SU-DHL-6 (cell line): ENCODE measurements around the gene CAV1.

Experiments
- H2AFZ ChIP-seq: fragments of 200-600 bp; sonication (generic); 2 replicates; pipeline ENCODE4 v1.6.1; 2014; ENCODE audit warnings: low read depth, mild to moderate bottlenecking, moderate library complexity, mixed read lengths, antibody characterized with exemption, low read length; ENCODE audit not compliant: severe bottlenecking
- H3F3A ChIP-seq: fragments of 200-600 bp; shearing (Covaris generic); 2 replicates; pipeline ENCODE4 v1.6.0; 2016; ENCODE audit warnings: antibody characterized with exemption, mild to moderate bottlenecking; ENCODE audit not compliant: insufficient read depth
- H3K27ac ChIP-seq: fragments of 200-600 bp; sonication (generic); 2 replicates; pipeline ENCODE4 v1.5.1; 2016; ENCODE audit warnings: low read depth, mild to moderate bottlenecking, low read length, moderate library complexity, mixed read lengths
- H3K27me3 ChIP-seq: fragments of 200-600 bp; sonication (generic), shearing (Covaris generic); 2 replicates; pipeline ENCODE4 v1.6.0; 2014; ENCODE audit warnings: mild to moderate bottlenecking, low read length
- H3K36me3 ChIP-seq: fragments of 200-600 bp; sonication (generic); 2 replicates; pipeline ENCODE4 v1.6.1; 2014; ENCODE audit warnings: mild to moderate bottlenecking, low read length, mixed read lengths
- H3K4me2 ChIP-seq: fragments of 300-600, 200-600 bp; shearing (Covaris generic), sonication (generic); 2 replicates; pipeline ENCODE4 v1.6.0; 2014; ENCODE audit warnings: low read length, low read depth, mild to moderate bottlenecking; ENCODE audit not compliant: poor library complexity, severe bottlenecking
- H3K4me3 ChIP-seq: fragments of 200-600 bp; sonication (generic); 2 replicates; pipeline ENCODE4 v1.5.1; 2014; ENCODE audit warnings: antibody characterized with exemption, low read length, mild to moderate bottlenecking, mixed read lengths; ENCODE audit not compliant: insufficient read depth, poor library complexity, severe bottlenecking
- H3K79me2 ChIP-seq: fragments of 200-600 bp; sonication (generic); 2 replicates; pipeline ENCODE4 v1.6.1; 2014; ENCODE audit warnings: mild to moderate bottlenecking, low read length, moderate library complexity; ENCODE audit not compliant: insufficient read depth
- H3K9ac ChIP-seq: fragments of 200-600 bp; sonication (generic); 2 replicates; pipeline ENCODE4 v1.7.0; 2014; ENCODE audit warnings: mild to moderate bottlenecking, low read length
- H3K9me2 ChIP-seq: fragments of 200-600 bp; sonication (generic); replicated peaks from 2 replicates; pipeline ENCODE4 v1.6.1; 2014; ENCODE audit warnings: low read length; ENCODE audit not compliant: insufficient read depth
- H3K9me3 ChIP-seq: fragments of 200-600 bp; sonication (generic); 2 replicates; pipeline ENCODE4 v1.6.1; 2014; ENCODE audit warnings: low read length, mixed read lengths; ENCODE audit not compliant: insufficient read depth
- H4K20me1 ChIP-seq: fragments of 200-600 bp; sonication (generic); 2 replicates; pipeline ENCODE4 v1.6.1; 2014; ENCODE audit warnings: low read depth, mild to moderate bottlenecking, antibody characterized with exemption, low read length, moderate library complexity, mixed read lengths
- EZH2phosphoT487 ChIP-seq: fragments of 200-600 bp; sonication (generic), shearing (Covaris generic); conservative IDR thresholded peaks from 2 replicates; pipeline ENCODE4 v1.6.1; 2018; ENCODE audit warnings: mild to moderate bottlenecking, antibody characterized with exemption, low read length, moderate library complexity, mixed read lengths
- TF ChIP-seq, protein P1 (sequence below): fragments of 200-600 bp; sonication (generic); IDR thresholded peaks from one replicate; pipeline ENCODE4 v1.5.1; 2017; ENCODE audit warnings: antibody characterized with exemption, mild to moderate bottlenecking, low read length, moderate library complexity; ENCODE audit not compliant: insufficient read depth, poor library complexity, severe bottlenecking

CAV1 gene

DNA sequence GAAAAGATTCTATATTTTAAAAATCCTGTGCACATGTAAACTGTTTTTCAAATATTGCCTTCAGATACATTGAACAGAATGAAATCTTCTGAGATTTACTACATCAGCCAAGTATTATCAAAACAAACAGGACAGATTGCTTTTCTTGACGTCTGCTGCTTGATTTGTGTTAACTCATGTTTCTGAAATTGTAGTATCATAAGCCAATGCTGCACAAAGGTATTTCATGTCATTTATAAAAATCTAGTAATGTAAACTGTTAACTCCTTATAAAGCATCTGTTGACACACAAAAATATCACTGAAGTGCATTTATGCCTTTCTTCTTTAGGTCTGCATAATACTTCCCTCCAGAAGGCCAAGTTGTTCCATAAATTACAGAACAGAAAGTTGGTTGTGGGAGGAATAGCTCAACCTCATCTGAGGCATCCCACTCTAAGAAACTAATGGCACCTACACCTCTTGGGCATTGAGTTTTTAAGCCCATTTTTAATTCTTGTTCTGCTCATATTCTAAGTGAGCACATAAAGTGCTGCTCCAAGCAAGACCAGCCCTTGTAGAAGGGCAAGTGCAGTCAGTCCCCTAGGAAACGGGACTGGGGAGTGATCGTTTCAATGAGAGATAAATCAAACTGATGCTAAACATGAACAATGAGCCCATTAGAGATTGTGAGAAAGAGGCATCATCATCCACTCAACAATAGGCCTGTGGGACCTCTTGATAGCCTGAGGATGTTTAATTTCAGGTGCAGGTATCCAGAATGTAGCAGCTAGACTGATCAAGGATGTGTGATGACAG lies 28.5 kb downstream of the CAV1 start:
- TF ChIP-seq, protein P1, sequence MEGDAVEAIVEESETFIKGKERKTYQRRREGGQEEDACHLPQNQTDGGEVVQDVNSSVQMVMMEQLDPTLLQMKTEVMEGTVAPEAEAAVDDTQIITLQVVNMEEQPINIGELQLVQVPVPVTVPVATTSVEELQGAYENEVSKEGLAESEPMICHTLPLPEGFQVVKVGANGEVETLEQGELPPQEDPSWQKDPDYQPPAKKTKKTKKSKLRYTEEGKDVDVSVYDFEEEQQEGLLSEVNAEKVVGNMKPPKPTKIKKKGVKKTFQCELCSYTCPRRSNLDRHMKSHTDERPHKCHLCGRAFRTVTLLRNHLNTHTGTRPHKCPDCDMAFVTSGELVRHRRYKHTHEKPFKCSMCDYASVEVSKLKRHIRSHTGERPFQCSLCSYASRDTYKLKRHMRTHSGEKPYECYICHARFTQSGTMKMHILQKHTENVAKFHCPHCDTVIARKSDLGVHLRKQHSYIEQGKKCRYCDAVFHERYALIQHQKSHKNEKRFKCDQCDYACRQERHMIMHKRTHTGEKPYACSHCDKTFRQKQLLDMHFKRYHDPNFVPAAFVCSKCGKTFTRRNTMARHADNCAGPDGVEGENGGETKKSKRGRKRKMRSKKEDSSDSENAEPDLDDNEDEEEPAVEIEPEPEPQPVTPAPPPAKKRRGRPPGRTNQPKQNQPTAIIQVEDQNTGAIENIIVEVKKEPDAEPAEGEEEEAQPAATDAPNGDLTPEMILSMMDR = no peak
- TF ChIP-seq EZH2phosphoT487 = no peak
- Histone ChIP-seq H3K27ac (no peak overlapping the region), H3K4me2 (no peak overlapping the region), H3K79me2 (no peaks in the 10 kb centered on the region), H3K9me3 (no peaks in the 10 kb centered on the region), H2AFZ (no peak overlapping the region), H3K4me3 (no peak overlapping the region), H3F3A (no peaks in the 10 kb centered on the region), H3K27me3 (no peaks in the 10 kb centered on the region), H3K9ac (no peak overlapping the region), H4K20me1 (no peaks in the 10 kb centered on the region), H3K9me2 (no peaks in the 10 kb centered on the region), H3K36me3 (no peaks in the 10 kb centered on the region)

DNA sequence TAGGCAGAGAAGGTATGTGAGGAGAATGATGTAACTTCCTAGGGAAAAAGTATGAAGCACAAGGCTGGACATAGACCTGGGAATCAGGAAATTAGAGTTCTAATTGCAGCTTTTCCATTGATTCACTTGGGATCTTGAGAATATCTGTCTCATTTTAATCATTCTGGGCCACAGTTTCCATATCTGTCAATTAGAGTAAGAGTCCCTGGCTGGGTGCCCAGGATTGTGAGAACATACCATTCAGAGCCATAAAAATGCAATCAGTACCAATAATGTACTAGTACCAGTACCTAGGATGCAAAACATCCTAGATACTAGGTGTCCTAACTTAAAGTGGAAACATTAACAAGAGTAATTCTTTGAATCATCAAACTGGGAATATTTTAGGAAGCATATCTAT lies 29.6 kb downstream of the CAV1 start:
- no peak overlapping the region for H2AFZ ChIP-seq
- no peaks in the 10 kb centered on the region for H3K27me3 ChIP-seq
- no peaks in the 10 kb centered on the region for H4K20me1 ChIP-seq
- no peaks in the 10 kb centered on the region for H3K79me2 ChIP-seq
- no peaks in the 10 kb centered on the region for H3K9me3 ChIP-seq
- H3K36me3 ChIP-seq = no peaks in the 10 kb centered on the region
- H3K9ac ChIP-seq = no peak overlapping the region
- H3K4me3 ChIP-seq = no peak overlapping the region
- H3F3A ChIP-seq = no peaks in the 10 kb centered on the region
- H3K27ac ChIP-seq = no peak overlapping the region
- no peak overlapping the region for H3K4me2 ChIP-seq
- H3K9me2 ChIP-seq = no peaks in the 10 kb centered on the region
- TF ChIP-seq, protein P1 = no peak
- no peak for TF ChIP-seq EZH2phosphoT487

DNA sequence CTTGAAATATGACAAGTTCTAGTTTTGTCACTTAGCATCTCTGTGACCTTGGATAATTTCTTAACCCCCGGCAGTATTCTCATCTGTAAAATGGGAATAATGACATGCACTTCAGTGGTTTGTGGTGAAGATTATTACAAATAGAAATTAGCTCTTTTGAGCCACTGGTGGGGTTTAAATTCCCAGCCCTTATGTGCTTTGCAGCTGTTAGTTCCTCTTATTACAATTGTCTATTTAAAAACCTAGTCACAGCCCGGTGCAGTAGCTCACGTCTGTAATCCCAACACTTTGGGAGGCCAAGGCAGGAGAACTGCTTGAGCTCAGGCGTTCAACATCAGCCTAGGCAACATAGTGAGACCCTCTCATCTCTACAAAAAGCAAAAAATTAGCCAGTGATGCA lies 30.1 kb downstream of the CAV1 start:
- Histone ChIP-seq H3K36me3 (no peaks in the 10 kb centered on the region), H3K9me3 (no peaks in the 10 kb centered on the region), H3F3A (no peaks in the 10 kb centered on the region), H3K9me2 (no peaks in the 10 kb centered on the region), H3K4me3 (no peak overlapping the region), H3K9ac (no peak overlapping the region), H3K27ac (no peak overlapping the region), H4K20me1 (no peaks in the 10 kb centered on the region), H3K4me2 (no peak overlapping the region), H2AFZ (no peak overlapping the region), H3K27me3 (no peaks in the 10 kb centered on the region), H3K79me2 (no peaks in the 10 kb centered on the region)
- TF ChIP-seq EZH2phosphoT487 = no peak
- TF ChIP-seq, protein P1 = no peak
